Measurements from ENCODE around the gene HOXB6.

The HOXB6 gene

GRCh38 chr17:48566717-48567116, 38.1 kb downstream of the HOXB6 start:
- TF ChIP-seq POLR2AphosphoS5 (IDR thresholded peaks at IDR 0.05; ENCODE audit: borderline replicate concordance, low read depth, low read length): no peak
- TF ChIP-seq EZH2 (IDR thresholded peaks at IDR 0.05): no peak
- TF ChIP-seq FOXP2 (optimal IDR thresholded peaks at IDR 0.05; ENCODE audit: control extremely low read depth, extremely low read length, insufficient read depth): no peak
- H3K9ac ChIP-seq (ENCODE audit: insufficient read length): no peak overlapping the region
- 0 out of 2 replicates have a peak, but pooled peaks cover under 1% of the 10 kb centered on the region for H3K36me3 ChIP-seq (ENCODE audit: insufficient read depth, low read length)
- DNase-seq (ENCODE audit: low read depth, low spot score): no peak
- no peak overlapping the region for H3K4me3 ChIP-seq
- H3K27ac ChIP-seq: no peak overlapping the region
- H3K9me3 ChIP-seq (ENCODE audit: low read depth, low read length): no peaks in the 10 kb centered on the region

DNA sequence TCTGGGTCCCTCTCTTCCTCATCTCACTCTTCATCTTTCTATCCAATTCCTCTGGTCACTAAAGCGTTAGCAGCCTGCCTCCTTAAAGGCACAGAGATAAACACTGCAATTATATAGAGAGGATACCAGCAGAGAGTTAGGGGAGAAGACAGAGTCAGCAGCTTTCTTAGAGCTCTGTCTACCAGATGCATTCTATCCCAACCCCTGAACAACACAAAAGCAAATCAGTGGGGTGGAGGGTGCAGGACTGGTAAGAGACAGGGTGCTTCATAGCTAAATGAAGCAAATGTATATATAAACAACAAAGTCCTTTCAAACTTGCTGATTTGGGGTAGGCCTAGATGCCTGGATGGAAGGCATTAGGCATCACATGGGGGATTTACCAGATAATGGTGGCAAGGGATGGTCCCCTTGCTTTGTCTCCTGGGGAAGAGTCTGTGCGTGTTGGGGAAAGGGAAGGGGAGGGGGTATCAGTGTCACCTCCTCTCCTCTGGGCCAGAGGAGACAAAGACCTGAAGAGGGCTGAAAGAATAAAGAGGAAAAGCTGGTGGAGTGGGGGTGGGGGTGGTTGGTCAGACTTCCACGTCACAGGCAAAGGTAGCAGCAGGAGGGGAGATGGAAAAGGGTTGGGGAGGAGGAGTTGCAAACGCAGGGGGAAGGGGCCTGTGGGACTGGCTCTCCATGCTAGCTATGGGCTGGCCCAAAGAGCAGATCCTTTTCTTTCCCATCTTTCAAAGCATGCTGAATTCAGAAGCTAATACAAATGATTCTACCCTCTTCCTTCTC, 38.7 kb downstream of the HOXB6 start:
- no peaks in the 10 kb centered on the region for H3K9me3 ChIP-seq (ENCODE audit: low read depth, low read length)
- no peak for DNase-seq (ENCODE audit: low read depth, low spot score)
- TF ChIP-seq EZH2 (IDR thresholded peaks at IDR 0.05) (no peak), POLR2AphosphoS5 (IDR thresholded peaks at IDR 0.05; ENCODE audit: borderline replicate concordance, low read depth, low read length) (no peak), FOXP2 (optimal IDR thresholded peaks at IDR 0.05; ENCODE audit: control extremely low read depth, extremely low read length, insufficient read depth) (no peak)
- no peak overlapping the region for H3K27ac ChIP-seq
- H3K36me3 ChIP-seq (ENCODE audit: insufficient read depth, low read length): no peaks in the 10 kb centered on the region
- H3K9ac ChIP-seq (ENCODE audit: insufficient read length): no peak overlapping the region
- no peak overlapping the region for H3K4me3 ChIP-seq

DNA sequence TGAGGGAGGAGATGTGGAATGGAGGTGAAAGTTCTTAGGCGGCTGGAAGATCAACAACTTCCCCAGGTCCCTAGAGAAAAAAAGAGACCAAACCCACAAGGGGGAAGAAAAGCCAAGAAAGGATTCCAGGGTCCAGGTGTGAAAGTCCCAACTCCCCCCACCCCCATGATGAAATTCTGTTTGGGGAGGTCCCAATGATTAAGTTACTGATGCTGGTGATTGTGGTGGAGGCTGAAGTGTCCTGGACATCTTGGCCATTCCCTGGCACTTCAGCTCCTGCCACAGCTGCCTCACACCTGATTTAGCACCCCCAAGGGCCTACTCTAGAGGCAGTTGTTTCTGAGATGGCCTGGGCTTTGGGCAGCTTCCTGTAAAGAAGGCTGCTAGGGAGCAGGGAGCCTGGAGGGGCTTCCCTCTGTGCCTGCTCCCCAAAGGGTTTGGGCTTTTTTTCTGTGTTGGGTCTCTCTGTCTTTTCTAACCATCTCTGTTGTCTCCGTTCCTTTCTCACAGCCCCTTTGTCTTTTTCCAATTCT, 39.7 kb downstream of the HOXB6 start:
- Histone ChIP-seq H3K9ac (ENCODE audit: insufficient read length) (no peak overlapping the region), H3K27ac (no peak overlapping the region), H3K36me3 (ENCODE audit: insufficient read depth, low read length) (no peaks in the 10 kb centered on the region), H3K4me3 (no peak overlapping the region), H3K9me3 (ENCODE audit: low read depth, low read length) (no peaks in the 10 kb centered on the region)
- no peak for DNase-seq (ENCODE audit: low read depth, low spot score)
- no peak for TF ChIP-seq POLR2AphosphoS5 (IDR thresholded peaks at IDR 0.05; ENCODE audit: borderline replicate concordance, low read depth, low read length)
- TF ChIP-seq EZH2 (IDR thresholded peaks at IDR 0.05): no peak
- no peak for TF ChIP-seq FOXP2 (optimal IDR thresholded peaks at IDR 0.05; ENCODE audit: control extremely low read depth, extremely low read length, insufficient read depth)

- H3K9ac ChIP-seq (ENCODE audit: insufficient read length): no peak overlapping the region
- TF ChIP-seq EZH2 (IDR thresholded peaks at IDR 0.05) (no peak), POLR2AphosphoS5 (IDR thresholded peaks at IDR 0.05; ENCODE audit: borderline replicate concordance, low read depth, low read length) (no peak), FOXP2 (optimal IDR thresholded peaks at IDR 0.05; ENCODE audit: control extremely low read depth, extremely low read length, insufficient read depth) (no peak)
- H3K9me3 ChIP-seq (ENCODE audit: low read depth, low read length): no peaks in the 10 kb centered on the region
- no peaks in the 10 kb centered on the region for H3K36me3 ChIP-seq (ENCODE audit: insufficient read depth, low read length)
- peak overlapping the region; percentile 60 for H3K4me3 ChIP-seq
- DNase-seq (ENCODE audit: low read depth, low spot score): no peak
- H3K27ac ChIP-seq: no peak overlapping the region
These were observed 40.4 kb downstream of the HOXB6 start for GRCh38 chr17:48564188-48565021.

- no peak overlapping the region for H3K9ac ChIP-seq (ENCODE audit: insufficient read length)
- no peaks in the 10 kb centered on the region for H3K9me3 ChIP-seq (ENCODE audit: low read depth, low read length)
- DNase-seq (ENCODE audit: low read depth, low spot score): no peak
- TF ChIP-seq EZH2 (IDR thresholded peaks at IDR 0.05) (no peak), FOXP2 (optimal IDR thresholded peaks at IDR 0.05; ENCODE audit: control extremely low read depth, extremely low read length, insufficient read depth) (no peak), POLR2AphosphoS5 (IDR thresholded peaks at IDR 0.05; ENCODE audit: borderline replicate concordance, low read depth, low read length) (no peak)
- H3K36me3 ChIP-seq (ENCODE audit: insufficient read depth, low read length): no peaks in the 10 kb centered on the region
- no peak overlapping the region for H3K4me3 ChIP-seq
- no peak overlapping the region for H3K27ac ChIP-seq
These were observed 41.0 kb downstream of the HOXB6 start for GRCh38 chr17:48563867-48564187.

GRCh38 chr17:48563385-48563838, 41.4 kb downstream of the HOXB6 start:
- no peaks in the 10 kb centered on the region for H3K36me3 ChIP-seq (ENCODE audit: insufficient read depth, low read length)
- no peak for DNase-seq (ENCODE audit: low read depth, low spot score)
- no peak for TF ChIP-seq EZH2 (IDR thresholded peaks at IDR 0.05)
- no peak for TF ChIP-seq POLR2AphosphoS5 (IDR thresholded peaks at IDR 0.05; ENCODE audit: borderline replicate concordance, low read depth, low read length)
- no peak for TF ChIP-seq FOXP2 (optimal IDR thresholded peaks at IDR 0.05; ENCODE audit: control extremely low read depth, extremely low read length, insufficient read depth)
- no peak overlapping the region for H3K4me3 ChIP-seq
- H3K27ac ChIP-seq: no peak overlapping the region
- no peak overlapping the region for H3K9ac ChIP-seq (ENCODE audit: insufficient read length)
- no peaks in the 10 kb centered on the region for H3K9me3 ChIP-seq (ENCODE audit: low read depth, low read length)

DNA sequence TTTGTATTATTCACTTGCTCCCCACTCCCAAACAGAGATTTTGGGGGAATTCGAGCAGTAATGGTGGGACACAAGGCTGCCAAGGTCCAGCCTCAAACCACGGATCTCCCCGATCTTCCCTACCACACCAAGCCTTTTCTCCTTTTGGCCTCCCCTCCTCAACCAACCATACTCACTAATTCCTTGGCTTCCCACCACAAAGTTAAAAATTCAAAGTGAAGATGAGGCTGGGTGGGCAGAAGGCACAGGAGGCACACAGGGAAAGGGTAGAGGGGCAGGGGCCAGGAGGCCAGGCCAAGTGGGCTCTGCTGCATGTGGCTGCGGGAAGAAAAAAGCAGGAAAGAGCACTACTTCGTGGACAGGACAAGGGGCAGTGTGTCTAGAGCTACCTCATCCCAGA, 41.9 kb downstream of the HOXB6 start:
- Histone ChIP-seq H3K9ac (ENCODE audit: insufficient read length) (no peak overlapping the region), H3K9me3 (ENCODE audit: low read depth, low read length) (no peaks in the 10 kb centered on the region), H3K36me3 (ENCODE audit: insufficient read depth, low read length) (no peaks in the 10 kb centered on the region), H3K4me3 (no peak overlapping the region), H3K27ac (no peak overlapping the region)
- DNase-seq (ENCODE audit: low read depth, low spot score): no peak
- TF ChIP-seq POLR2AphosphoS5 (IDR thresholded peaks at IDR 0.05; ENCODE audit: borderline replicate concordance, low read depth, low read length) (no peak), FOXP2 (optimal IDR thresholded peaks at IDR 0.05; ENCODE audit: control extremely low read depth, extremely low read length, insufficient read depth) (no peak), EZH2 (IDR thresholded peaks at IDR 0.05) (no peak)

All from SK-N-MC (cell line).